Parathyroid adenoma (tissue), 2 donors: ENCODE data around the gene STPG3.

ENCODE experiments used
- H2AFZ ChIP-seq: fragments of 300-600 bp; sonication (generic); one replicate; pipeline ENCODE4 v1.7.0; 2017; ENCODE audit warnings: antibody characterized with exemption, mild to moderate bottlenecking
- H3K27ac ChIP-seq: fragments of 300-600 bp; sonication (generic); one replicate; pipeline ENCODE4 v1.7.0; 2017
- H3K27me3 ChIP-seq: fragments of 300-600 bp; sonication (generic); one replicate; pipeline ENCODE4 v1.7.0; 2017; ENCODE audit warnings: low read length; ENCODE audit not compliant: control insufficient read depth, insufficient read depth
- H3K36me3 ChIP-seq: fragments of 300-600 bp; sonication (generic); one replicate; pipeline ENCODE4 v1.7.0; 2017; ENCODE audit warnings: low read length; ENCODE audit not compliant: control insufficient read depth, insufficient read depth
- H3K4me1 ChIP-seq: fragments of 300-600 bp; sonication (generic); one replicate; pipeline ENCODE4 v1.7.0; 2017; ENCODE audit warnings: control low read depth
- H3K4me2 ChIP-seq: fragments of 300-600 bp; sonication (generic); one replicate; pipeline ENCODE4 v1.7.0; 2017; ENCODE audit warnings: low read length
- H3K4me3 ChIP-seq: fragments of 300-600 bp; sonication (generic); one replicate; pipeline ENCODE4 v1.7.0; 2017; ENCODE audit warnings: low read depth, low read length
- H3K79me2 ChIP-seq: fragments of 300-600 bp; sonication (generic); one replicate; pipeline ENCODE4 v1.7.0; 2017; ENCODE audit warnings: control low read depth
- H3K9ac ChIP-seq: fragments of 300-600 bp; sonication (generic); one replicate; pipeline ENCODE4 v1.7.0; 2017; ENCODE audit warnings: mild to moderate bottlenecking
- H3K9me3 ChIP-seq: fragments of 300-600 bp; sonication (generic); one replicate; pipeline ENCODE4 v1.7.0; 2017; ENCODE audit warnings: low read length; ENCODE audit not compliant: control insufficient read depth
- TF ChIP-seq, protein P1 (sequence below): fragments of 300-600 bp; sonication (generic); IDR thresholded peaks from one replicate; pipeline ENCODE4 v1.7.0; 2017; ENCODE audit warnings: antibody characterized with exemption, mild to moderate bottlenecking
- donor health status: primary hyperparathyroidism.

Gene STPG3

DNA sequence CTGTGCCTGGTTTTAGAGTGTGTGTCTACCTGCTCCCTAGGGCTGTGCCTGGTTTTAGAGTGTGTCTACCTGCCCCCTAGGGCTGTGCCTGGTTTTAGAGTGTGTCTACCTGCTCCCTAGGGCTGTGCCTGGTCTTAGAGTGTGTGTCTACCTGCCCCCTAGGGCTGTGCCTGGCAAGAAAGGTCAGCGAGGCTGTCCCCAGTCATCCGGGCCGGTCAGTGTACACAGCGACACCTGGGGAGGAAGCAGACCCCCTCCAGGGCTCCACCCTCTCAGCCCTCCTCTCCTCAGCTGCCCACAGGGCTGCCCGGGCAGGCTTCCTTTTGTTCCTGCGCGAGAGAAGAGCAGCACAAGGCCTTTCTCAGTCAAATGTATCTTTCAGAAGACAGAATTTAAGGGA lies 46.9 kb downstream of the STPG3 start:
- Histone ChIP-seq H3K9ac (no peak overlapping the region), H3K79me2 (no peaks in the 10 kb centered on the region), H3K9me3 (no peaks in the 10 kb centered on the region), H3K36me3 (no peaks in the 10 kb centered on the region), H3K27me3 (no peaks in the 10 kb centered on the region), H3K4me1 (no peaks in the 10 kb centered on the region), H3K4me3 (no peak overlapping the region), H2AFZ (no peak overlapping the region), H3K27ac (peak overlapping the region; percentile 41), H3K4me2 (no peak overlapping the region)
- TF ChIP-seq, protein P1, sequence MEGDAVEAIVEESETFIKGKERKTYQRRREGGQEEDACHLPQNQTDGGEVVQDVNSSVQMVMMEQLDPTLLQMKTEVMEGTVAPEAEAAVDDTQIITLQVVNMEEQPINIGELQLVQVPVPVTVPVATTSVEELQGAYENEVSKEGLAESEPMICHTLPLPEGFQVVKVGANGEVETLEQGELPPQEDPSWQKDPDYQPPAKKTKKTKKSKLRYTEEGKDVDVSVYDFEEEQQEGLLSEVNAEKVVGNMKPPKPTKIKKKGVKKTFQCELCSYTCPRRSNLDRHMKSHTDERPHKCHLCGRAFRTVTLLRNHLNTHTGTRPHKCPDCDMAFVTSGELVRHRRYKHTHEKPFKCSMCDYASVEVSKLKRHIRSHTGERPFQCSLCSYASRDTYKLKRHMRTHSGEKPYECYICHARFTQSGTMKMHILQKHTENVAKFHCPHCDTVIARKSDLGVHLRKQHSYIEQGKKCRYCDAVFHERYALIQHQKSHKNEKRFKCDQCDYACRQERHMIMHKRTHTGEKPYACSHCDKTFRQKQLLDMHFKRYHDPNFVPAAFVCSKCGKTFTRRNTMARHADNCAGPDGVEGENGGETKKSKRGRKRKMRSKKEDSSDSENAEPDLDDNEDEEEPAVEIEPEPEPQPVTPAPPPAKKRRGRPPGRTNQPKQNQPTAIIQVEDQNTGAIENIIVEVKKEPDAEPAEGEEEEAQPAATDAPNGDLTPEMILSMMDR = no peak

GRCh38 chr9:137298401-137299202 lies 47.5 kb downstream of the STPG3 start:
- Histone ChIP-seq H2AFZ (no peak overlapping the region), H3K9ac (no peak overlapping the region), H3K9me3 (no peaks in the 10 kb centered on the region), H3K27ac (peak overlapping the region; percentile 41), H3K4me1 (no peaks in the 10 kb centered on the region), H3K4me2 (no peak overlapping the region), H3K36me3 (no peaks in the 10 kb centered on the region), H3K27me3 (no peaks in the 10 kb centered on the region), H3K4me3 (no peak overlapping the region), H3K79me2 (no peaks in the 10 kb centered on the region)
- TF ChIP-seq, protein P1 = no peak

DNA sequence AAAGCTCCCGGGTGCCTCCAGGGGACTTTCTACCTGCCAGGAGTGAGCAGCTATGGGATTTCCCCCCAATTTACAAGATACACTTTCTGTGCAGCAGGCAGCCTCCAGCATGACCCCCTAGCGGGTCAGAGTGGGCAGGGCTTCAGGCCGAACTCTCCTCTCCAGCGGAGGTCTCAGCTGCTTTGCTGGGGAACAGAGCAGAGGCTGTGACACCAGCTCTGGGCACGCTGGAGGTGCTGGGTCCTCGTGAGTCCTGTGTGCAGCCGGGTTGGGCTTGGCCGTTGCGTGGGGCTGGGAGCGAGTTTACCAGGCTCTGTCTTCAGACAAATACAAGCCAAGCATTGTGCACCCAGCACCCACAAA lies 48.1 kb downstream of the STPG3 start:
- no peaks in the 10 kb centered on the region for H3K4me1 ChIP-seq
- no peak overlapping the region for H3K4me3 ChIP-seq

DNA sequence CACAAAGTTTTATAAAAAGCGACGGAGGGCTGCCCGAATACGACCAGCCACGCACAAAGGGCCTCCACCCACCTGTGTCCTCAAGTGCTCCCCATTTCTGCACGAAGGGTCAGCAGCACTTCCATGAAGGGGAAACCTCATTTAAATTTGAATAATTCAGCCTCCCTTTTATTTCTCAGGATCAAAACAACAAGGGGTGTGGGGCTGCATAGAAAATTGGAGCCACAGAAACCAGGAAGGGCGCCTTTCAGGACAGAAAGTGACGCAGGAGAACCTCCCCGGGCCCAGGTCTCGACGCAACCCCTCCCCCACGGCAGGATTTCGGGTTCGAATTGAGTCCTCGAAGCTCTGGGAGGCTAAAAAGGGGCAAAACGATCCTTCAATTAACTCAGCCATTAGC lies 48.9 kb downstream of the STPG3 start:
- Histone ChIP-seq H3K27me3 (no peaks in the 10 kb centered on the region), H3K27ac (no peak overlapping the region), H3K9ac (no peak overlapping the region), H3K4me1 (no peaks in the 10 kb centered on the region), H3K79me2 (no peaks in the 10 kb centered on the region), H3K4me3 (peak overlapping the region; percentile 37), H2AFZ (no peak overlapping the region), H3K9me3 (no peaks in the 10 kb centered on the region), H3K36me3 (no peaks in the 10 kb centered on the region), H3K4me2 (peak overlapping the region; percentile 14)
- TF ChIP-seq, protein P1 = no peak

More for the DNA sequence above, 48.1 kb downstream of the STPG3 start:
- no peaks in the 10 kb centered on the region for H3K27me3 ChIP-seq
- H2AFZ ChIP-seq = no peak overlapping the region
- TF ChIP-seq, protein P1 = no peak
- H3K27ac ChIP-seq = peak overlapping the region; percentile 19
- H3K4me2 ChIP-seq = no peak overlapping the region
- no peaks in the 10 kb centered on the region for H3K79me2 ChIP-seq
- H3K36me3 ChIP-seq = no peaks in the 10 kb centered on the region
- no peak overlapping the region for H3K9ac ChIP-seq
- H3K9me3 ChIP-seq = no peaks in the 10 kb centered on the region

DNA sequence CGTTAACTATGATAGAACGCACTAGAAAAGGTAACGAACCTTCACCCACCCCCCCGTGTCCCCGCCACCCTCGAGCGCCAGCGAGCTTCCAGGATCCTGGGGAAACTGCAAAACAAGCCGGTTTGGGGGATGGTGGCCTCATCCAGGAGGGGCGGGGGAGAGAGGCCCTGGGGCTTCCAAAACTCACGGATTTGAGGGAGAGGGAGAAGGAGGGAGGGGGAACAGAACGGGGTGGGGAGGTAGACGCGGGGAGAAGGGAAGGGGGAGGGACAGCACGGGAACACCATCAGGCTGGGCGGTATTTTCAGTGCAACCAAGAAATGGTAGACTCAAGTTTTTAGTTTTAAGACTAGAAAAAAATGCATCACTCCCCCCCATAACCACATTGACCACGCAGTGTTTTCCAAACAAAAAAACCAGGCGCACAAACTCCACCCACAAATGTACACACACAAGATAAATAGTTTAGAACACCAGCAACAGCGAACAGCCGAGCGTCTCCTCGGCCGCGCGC lies 49.5 kb downstream of the STPG3 start:
- H3K4me3 ChIP-seq = peak overlapping the region; percentile 37
- no peak overlapping the region for H3K9ac ChIP-seq
- H3K4me1 ChIP-seq = no peaks in the 10 kb centered on the region
- peak overlapping the region; percentile 64 for H3K4me2 ChIP-seq
- H3K27ac ChIP-seq = no peak overlapping the region
- no peaks in the 10 kb centered on the region for H3K9me3 ChIP-seq
- H3K79me2 ChIP-seq = no peaks in the 10 kb centered on the region
- no peaks in the 10 kb centered on the region for H3K36me3 ChIP-seq
- H2AFZ ChIP-seq = no peak overlapping the region
- no peaks in the 10 kb centered on the region for H3K27me3 ChIP-seq
- TF ChIP-seq, protein P1 = no peak
